B cell (primary cell): Measurements from ENCODE around the gene DEF6. TPM values are rescaled to one million over a fixed set of nuclear protein-coding genes. Genes with fewer than 3 reads are reported as not detected.

Source experiments
- ATAC-seq: fragments of 200-7000 bp; cut with Tn5 transposase; one replicate; pipeline ENCODE4 v1.10.0; 2021; ENCODE audit warnings: low read depth, mild to moderate bottlenecking, moderate number of reproducible peaks, moderate library complexity
- CTCF ChIA-PET: fragments of 350-600 bp; sonication (Branson Sonifier 250); formaldehyde crosslinking; loops from one replicate; lab custom pipeline; 2021; ENCODE audit warnings: antibody characterized with exemption, inconsistent platforms; lab: Charles Lee
- POLR2A ChIA-PET: fragments of 350-600 bp; sonication (Branson Sonifier 250); formaldehyde crosslinking; loops from one replicate; lab custom pipeline; 2021; ENCODE audit warnings: antibody characterized with exemption; lab: Charles Lee
- DNase-seq: peaks from one replicate; pipeline ENCODE4 v3.0.0; 2013
- H2AFZ ChIP-seq: 2 replicates; pipeline ENCODE4 v1.6.1; 2012; ENCODE audit warnings: mild to moderate bottlenecking, low read depth, low read length; ENCODE audit not compliant: insufficient read depth, poor library complexity, severe bottlenecking
- H3K27ac ChIP-seq, 2 donors: 1 replicate in 1 of 2; 2 replicates in 1 of 2; pipeline ENCODE4 v1.5.1; 2012 to 2013; ENCODE audit warnings: low read length in 2 of 2, mild to moderate bottlenecking in 2 of 2, moderate library complexity in 1 of 2
- H3K27me3 ChIP-seq, 4 experiments: fragments of 200-600 bp in 1 of 4; sonication (generic) in 1 of 4; replicated peaks in 1 of 4; 1 replicate in 2 of 4; 2 replicates in 2 of 4; pipeline versions ENCODE4 v1.6.1 to v1.7.0; 2013 to 2016; ENCODE audit warnings: low read length in 3 of 4, mild to moderate bottlenecking in 2 of 4, mixed read lengths in 1 of 4, moderate library complexity in 1 of 4; ENCODE audit not compliant: insufficient read depth in 4 of 4, control insufficient read depth in 3 of 4; ENCODE audit errors: control extremely low read depth in 1 of 4
- H3K36me3 ChIP-seq, 2 experiments: replicated peaks in 1 of 2; 1 replicate in 1 of 2; 2 replicates in 1 of 2; pipeline versions ENCODE4 v1.6.1 to v1.7.1; 2013; ENCODE audit warnings: low read length in 1 of 2; ENCODE audit not compliant: insufficient read depth in 2 of 2, control insufficient read depth in 1 of 2; ENCODE audit errors: control extremely low read depth in 1 of 2, extremely low read depth in 1 of 2
- H3K4me1 ChIP-seq, 2 donors: fragments of 200-600 bp in 1 of 2; sonication (generic) in 1 of 2; 1 replicate in 1 of 2; 2 replicates in 1 of 2; pipeline versions ENCODE4 v1.5.1 to v1.6.1; 2013 to 2017; ENCODE audit warnings: low read length in 2 of 2; ENCODE audit not compliant: control insufficient read depth in 2 of 2, insufficient read depth in 2 of 2
- H3K4me2 ChIP-seq: replicated peaks from 2 replicates; pipeline ENCODE3; 2012; ENCODE audit warnings: mild to moderate bottlenecking, low read depth, low read length; ENCODE audit not compliant: poor library complexity, severe bottlenecking
- H3K4me3 ChIP-seq, 5 experiments: fragments of 200-600 bp in 1 of 5; sonication (generic) in 1 of 5; 1 replicate in 3 of 5; 2 replicates in 2 of 5; pipeline versions ENCODE4 v1.5.1 to v1.7.0; 2011 to 2016; ENCODE audit warnings: low read length in 4 of 5, mild to moderate bottlenecking in 4 of 5, low read depth in 2 of 5, control low read depth in 1 of 5, moderate library complexity in 1 of 5; ENCODE audit not compliant: insufficient read depth in 1 of 5; ENCODE audit errors: control extremely low read depth in 1 of 5, extremely low read depth in 1 of 5
- H3K79me2 ChIP-seq: fragments of 200-600 bp; sonication (generic); one replicate; pipeline ENCODE4 v1.6.0; 2016; ENCODE audit warnings: low read length; ENCODE audit not compliant: control insufficient read depth, insufficient read depth
- H3K9ac ChIP-seq: fragments of 200-600 bp; sonication (generic); 2 replicates; pipeline ENCODE4 v1.6.1; 2017; ENCODE audit warnings: mild to moderate bottlenecking, low read length, moderate library complexity
- H3K9me3 ChIP-seq, 3 donors: one replicate each; pipeline versions ENCODE4 v1.6.1 to v1.7.1; 2013; ENCODE audit warnings: low read length in 2 of 3; ENCODE audit not compliant: control insufficient read depth in 2 of 3, insufficient read depth in 1 of 3; ENCODE audit errors: control extremely low read depth in 1 of 3
- H4K20me1 ChIP-seq: 2 replicates; pipeline ENCODE4 v1.6.0; 2012; ENCODE audit warnings: mild to moderate bottlenecking, low read length; ENCODE audit not compliant: insufficient read depth, control insufficient read depth, poor library complexity, severe bottlenecking
- H3K27ac Mint-ChIP-seq: one replicate; pipeline ENCODE4 v1.8.0; 2021; ENCODE audit warnings: mixed read lengths
- H3K27me3 Mint-ChIP-seq: one replicate; pipeline ENCODE4 v1.8.0; 2021; ENCODE audit warnings: mixed read lengths
- H3K4me1 Mint-ChIP-seq: one replicate; pipeline ENCODE4 v1.8.0; 2021; ENCODE audit warnings: mixed read lengths
- H3K4me3 Mint-ChIP-seq: one replicate; pipeline ENCODE4 v1.8.0; 2021; ENCODE audit warnings: mixed read lengths
- H3K9me3 Mint-ChIP-seq: one replicate; pipeline ENCODE4 v1.8.0; 2022; ENCODE audit warnings: mixed read lengths; ENCODE audit not compliant: insufficient read depth
- CTCF ChIP-seq: fragments of 200-600 bp; IDR thresholded peaks from one replicate; pipeline ENCODE4 v1.8.0; 2022; ENCODE audit warnings: antibody characterized with exemption, mild to moderate bottlenecking
- EZH2 ChIP-seq: IDR thresholded peaks from 2 replicates; pipeline ENCODE4 v1.6.1; 2012; ENCODE audit warnings: borderline replicate concordance, low read depth, mild to moderate bottlenecking, moderate library complexity, low read length; ENCODE audit not compliant: insufficient read depth, poor library complexity, severe bottlenecking
- WGBS: methylation state at CpG from one replicate; pipeline ENCODE4 v1.1.5; 2013; ENCODE audit warnings: missing lambda C conversion rate; ENCODE audit not compliant: insufficient coverage; 5-methylcytosine and 5-hydroxymethylcytosine counted together
- intact Hi-C: fragments of 100-400 bp; cut with micrococcal nuclease; formaldehyde crosslinking; loops from one replicate; pipeline ENCODE4 v1.10.0; 2022
- polyA plus RNA-seq: library from polyadenylated mRNA; depleted of rRNA; stranded (reverse); fragments of >200 nt; gene quantifications from 2 replicates; pipeline ENCODE4 v1.2.3, GENCODE V29; 2012
- total RNA-seq, 2 donors: library from RNA; stranded (reverse); fragments of 120-200 nt in 1 of 2; gene quantifications; 1 replicate in 1 of 2; 2 replicates in 1 of 2; pipeline versions ENCODE4 v1.2.3 to v1.2.4, GENCODE V29; 2013 to 2022

The DEF6 gene
- total and polyA plus RNA-seq, 2 donors (not counting 1 experiment from before 2014, with no cell fraction given) = 105 to 159 TPM

- Histone ChIP-seq H3K4me1 (peaks cover 4 to 10% of the 10 kb centered on the region in 2 donors), H3K79me2 (no peaks in the 10 kb centered on the region), H3K36me3 (peaks cover 4 to 92% of the 10 kb centered on the region in 2 experiments), H3K4me2 (no peak overlapping the region), H3K27ac (no peak overlapping the region), H2AFZ (no peak overlapping the region), H3K9ac (no peak overlapping the region), H4K20me1 (no peaks in the 10 kb centered on the region), H3K27me3 (no peaks in the 10 kb centered on the region), H3K9me3 (no peaks in the 10 kb centered on the region), H3K4me3 (no peak overlapping the region)
- Mint-ChIP-seq H3K27ac (no peak overlapping the region), H3K4me3 (no peak overlapping the region), H3K4me1 (peaks cover 9% of the 10 kb centered on the region), H3K27me3 (no peaks in the 10 kb centered on the region), H3K9me3 (no peaks in the 10 kb centered on the region)
- TF ChIP-seq CTCF (no peak), EZH2 (no peak)
- WGBS = 96% methylated on average over 12 of the region's 12 CpGs
- intact Hi-C loops = no loop called here
- ATAC-seq (no peak), DNase-seq (no peak)
- ChIA-PET POLR2A (no interaction called here), CTCF (interaction anchor here (0.9 kb wide), 1 partner anchor 677 kb away, joined by 3 read pairs; no protein-coding TSS in a partner anchor)
Observed at GRCh38 chr6:35287671-35288396, 9.8 kb upstream of the DEF6 start.

- ATAC-seq (no peak), DNase-seq (no peak)
- H3K27me3 ChIP-seq = no peaks in the 10 kb centered on the region
- no peak overlapping the region for H2AFZ ChIP-seq
- H3K27ac Mint-ChIP-seq = no peak overlapping the region
- CTCF ChIA-PET = interaction anchor here (0.9 to 1.7 kb wide), 3 partner anchors 9 to 160 kb away, joined by 3 to 5 read pairs (median 3); partner anchors contain the start of gene DEF6
- H4K20me1 ChIP-seq = no peaks in the 10 kb centered on the region
- intact Hi-C loops = no loop called here
- H3K4me1 Mint-ChIP-seq = peaks cover 9% of the 10 kb centered on the region
- H3K36me3 ChIP-seq = peaks cover 0 to 92% of the 10 kb centered on the region in 2 experiments
- no peaks in the 10 kb centered on the region for H3K79me2 ChIP-seq
- no peak overlapping the region for H3K4me3 Mint-ChIP-seq
- H3K4me1 ChIP-seq = peaks cover 4 to 11% of the 10 kb centered on the region in 2 donors
- H3K27me3 Mint-ChIP-seq = no peaks in the 10 kb centered on the region
- H3K4me3 ChIP-seq = no peak overlapping the region
- H3K9ac ChIP-seq = no peak overlapping the region
- H3K27ac ChIP-seq = no peak overlapping the region
- H3K9me3 ChIP-seq = no peaks in the 10 kb centered on the region
- WGBS = 100% methylated on average over 1 of the region's 4 CpGs
- TF ChIP-seq EZH2 (no peak), CTCF (no peak)
- POLR2A ChIA-PET = interaction anchor here (0.6 kb wide), 1 partner anchor 574 kb away, joined by 4 read pairs; no protein-coding TSS in a partner anchor
- no peaks in the 10 kb centered on the region for H3K9me3 Mint-ChIP-seq
- no peak overlapping the region for H3K4me2 ChIP-seq
Observed at GRCh38 chr6:35288834-35289233, 8.8 kb upstream of the DEF6 start.
